Suprapubic skin (tissue), 4 donors: Measurements from ENCODE around the gene SLCO4A1. TPM values are rescaled to one million over a fixed set of nuclear protein-coding genes. Genes with fewer than 3 reads are reported as not detected.

Experiments used
- DNase-seq, 2 donors: peaks; one replicate each; pipeline ENCODE4 v3.0.0-alpha.2; 2019; ENCODE audit warnings: low spot score in 2 of 2
- H3K27ac ChIP-seq: fragments of 200-600 bp; sonication (generic); one replicate; pipeline ENCODE4 v1.5.1; 2019
- H3K27me3 ChIP-seq: fragments of 200-600 bp; sonication (generic); one replicate; pipeline ENCODE4 v1.5.1; 2019
- H3K36me3 ChIP-seq: fragments of 200-600 bp; sonication (generic); one replicate; pipeline ENCODE4 v1.5.1; 2019
- H3K4me1 ChIP-seq: fragments of 200-600 bp; sonication (generic); one replicate; pipeline ENCODE4 v1.5.1; 2019
- H3K4me3 ChIP-seq: fragments of 200-600 bp; sonication (generic); one replicate; pipeline ENCODE4 v1.5.1; 2019; ENCODE audit warnings: mild to moderate bottlenecking
- H3K9me3 ChIP-seq: fragments of 200-600 bp; sonication (generic); one replicate; pipeline ENCODE4 v1.5.1; 2019
- EP300 ChIP-seq: sonication (generic); formaldehyde crosslinking; IDR thresholded peaks from one replicate; pipeline ENCODE4 v1.6.1; 2017; ENCODE audit warnings: antibody characterized with exemption
- POLR2A ChIP-seq, 2 donors: fragments of 450-650 bp; IDR thresholded peaks; one replicate each; pipeline ENCODE4 v1.6.1; 2017; ENCODE audit warnings: antibody characterized with exemption in 2 of 2, mild to moderate bottlenecking in 2 of 2, moderate library complexity in 2 of 2
- POLR2AphosphoS5 ChIP-seq, 3 donors: sonication (generic); formaldehyde crosslinking; IDR thresholded peaks; one replicate each; pipeline ENCODE4 v1.6.1; 2017; ENCODE audit warnings: antibody characterized with exemption in 3 of 3
- WGBS: methylation state at CpG from one replicate; pipeline ENCODE4 v1.1.5; 2018; 5-methylcytosine and 5-hydroxymethylcytosine counted together
- total RNA-seq, 4 donors: library from RNA; depleted of rRNA; stranded (reverse); fragments of >200 nt; gene quantifications; one replicate each; pipeline ENCODE4 v1.1.0, GENCODE V29; 2016
- TF ChIP-seq, protein P1 (sequence below), 2 donors: fragments of 200-600 bp in 1 of 2; fragments of 450-650 bp in 1 of 2; sonication (generic) in 1 of 2; IDR thresholded peaks; one replicate each; pipeline ENCODE4 v1.5.1; 2016 to 2019; ENCODE audit warnings: antibody characterized with exemption in 2 of 2, mild to moderate bottlenecking in 1 of 2, moderate library complexity in 1 of 2

The SLCO4A1 gene
- total RNA-seq, 4 donors from 2014 or later = 50.2 to 59.1 (median 52.7) TPM

GRCh38 chr20:62639765-62640164 is 2.5 kb upstream of the SLCO4A1 start:
- Histone ChIP-seq H3K27ac (no peak overlapping the region), H3K4me1 (peaks cover 31% of the 10 kb centered on the region), H3K9me3 (no peaks in the 10 kb centered on the region), H3K36me3 (no peaks in the 10 kb centered on the region), H3K4me3 (no peak overlapping the region), H3K27me3 (peaks cover 82% of the 10 kb centered on the region)
- TF ChIP-seq, protein P1, sequence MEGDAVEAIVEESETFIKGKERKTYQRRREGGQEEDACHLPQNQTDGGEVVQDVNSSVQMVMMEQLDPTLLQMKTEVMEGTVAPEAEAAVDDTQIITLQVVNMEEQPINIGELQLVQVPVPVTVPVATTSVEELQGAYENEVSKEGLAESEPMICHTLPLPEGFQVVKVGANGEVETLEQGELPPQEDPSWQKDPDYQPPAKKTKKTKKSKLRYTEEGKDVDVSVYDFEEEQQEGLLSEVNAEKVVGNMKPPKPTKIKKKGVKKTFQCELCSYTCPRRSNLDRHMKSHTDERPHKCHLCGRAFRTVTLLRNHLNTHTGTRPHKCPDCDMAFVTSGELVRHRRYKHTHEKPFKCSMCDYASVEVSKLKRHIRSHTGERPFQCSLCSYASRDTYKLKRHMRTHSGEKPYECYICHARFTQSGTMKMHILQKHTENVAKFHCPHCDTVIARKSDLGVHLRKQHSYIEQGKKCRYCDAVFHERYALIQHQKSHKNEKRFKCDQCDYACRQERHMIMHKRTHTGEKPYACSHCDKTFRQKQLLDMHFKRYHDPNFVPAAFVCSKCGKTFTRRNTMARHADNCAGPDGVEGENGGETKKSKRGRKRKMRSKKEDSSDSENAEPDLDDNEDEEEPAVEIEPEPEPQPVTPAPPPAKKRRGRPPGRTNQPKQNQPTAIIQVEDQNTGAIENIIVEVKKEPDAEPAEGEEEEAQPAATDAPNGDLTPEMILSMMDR (IDR thresholded peaks at IDR 0.05) = no peak
- TF ChIP-seq POLR2AphosphoS5 (IDR thresholded peaks at IDR 0.05) (no peak), EP300 (no peak), POLR2A (IDR thresholded peaks at IDR 0.05) (no peak)
- no peak for DNase-seq
- WGBS = 93% methylated on average over 9 of the region's 9 CpGs

GRCh38 chr20:62640870-62641269 is 1.4 kb upstream of the SLCO4A1 start:
- Histone ChIP-seq H3K27ac (no peak overlapping the region), H3K36me3 (no peaks in the 10 kb centered on the region), H3K27me3 (peaks cover 73% of the 10 kb centered on the region), H3K9me3 (no peaks in the 10 kb centered on the region), H3K4me3 (no peak overlapping the region), H3K4me1 (peaks cover 42% of the 10 kb centered on the region)
- no peak for TF ChIP-seq POLR2AphosphoS5 (IDR thresholded peaks at IDR 0.05)
- DNase-seq = no peak
- 92% methylated on average over 9 of the region's 9 CpGs for WGBS

DNA sequence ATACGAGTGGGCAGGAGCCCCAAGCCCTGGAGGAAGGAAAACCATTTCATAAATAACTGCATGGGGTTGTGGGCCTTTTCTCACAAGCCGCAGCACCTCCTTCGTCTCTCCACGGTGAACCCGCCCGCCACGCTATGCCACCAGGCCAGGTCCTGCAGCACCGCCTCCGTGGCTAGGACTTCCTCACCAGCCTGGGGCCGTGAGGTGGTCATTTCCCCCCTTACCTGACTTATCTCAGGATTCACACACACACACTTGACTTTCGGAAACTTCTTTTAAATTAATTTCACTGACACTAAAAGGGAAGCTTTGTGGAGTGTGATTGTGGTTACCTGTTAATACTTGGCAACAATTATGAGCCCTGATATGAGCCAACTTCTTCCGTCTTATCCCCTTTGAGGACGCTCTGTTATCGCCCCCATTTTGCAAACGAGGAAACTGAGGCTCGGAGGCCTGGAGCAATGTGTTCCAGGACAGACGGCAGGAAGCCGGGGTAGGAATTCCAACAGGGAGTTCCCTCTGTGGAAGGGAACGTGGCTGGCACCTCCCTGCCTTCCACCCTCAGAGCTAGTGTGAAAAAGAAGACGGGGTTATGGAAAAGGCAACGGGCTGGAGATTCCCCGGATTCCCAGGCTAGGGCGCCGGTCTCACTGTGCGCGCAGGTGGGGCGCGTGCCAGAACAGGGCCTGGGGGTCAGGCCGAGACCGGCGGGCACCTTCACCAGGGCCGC is 817 bp upstream of the SLCO4A1 start:
- no peaks in the 10 kb centered on the region for H3K9me3 ChIP-seq
- WGBS = 27% methylated on average over 31 of the region's 32 CpGs
- peaks cover 48% of the 10 kb centered on the region for H3K4me1 ChIP-seq
- H3K27me3 ChIP-seq = peaks cover 67% of the 10 kb centered on the region
- no peaks in the 10 kb centered on the region for H3K36me3 ChIP-seq
- TF ChIP-seq, protein P1 (IDR thresholded peaks at IDR 0.05) = no peak
- no peak for TF ChIP-seq POLR2AphosphoS5 (IDR thresholded peaks at IDR 0.05)
- TF ChIP-seq EP300 = no peak
- TF ChIP-seq POLR2A (IDR thresholded peaks at IDR 0.05) = no peak
- DNase-seq = no peak
- peak overlapping the region; percentile 55 for H3K27ac ChIP-seq
- H3K4me3 ChIP-seq = peak overlapping the region; percentile 71

DNA sequence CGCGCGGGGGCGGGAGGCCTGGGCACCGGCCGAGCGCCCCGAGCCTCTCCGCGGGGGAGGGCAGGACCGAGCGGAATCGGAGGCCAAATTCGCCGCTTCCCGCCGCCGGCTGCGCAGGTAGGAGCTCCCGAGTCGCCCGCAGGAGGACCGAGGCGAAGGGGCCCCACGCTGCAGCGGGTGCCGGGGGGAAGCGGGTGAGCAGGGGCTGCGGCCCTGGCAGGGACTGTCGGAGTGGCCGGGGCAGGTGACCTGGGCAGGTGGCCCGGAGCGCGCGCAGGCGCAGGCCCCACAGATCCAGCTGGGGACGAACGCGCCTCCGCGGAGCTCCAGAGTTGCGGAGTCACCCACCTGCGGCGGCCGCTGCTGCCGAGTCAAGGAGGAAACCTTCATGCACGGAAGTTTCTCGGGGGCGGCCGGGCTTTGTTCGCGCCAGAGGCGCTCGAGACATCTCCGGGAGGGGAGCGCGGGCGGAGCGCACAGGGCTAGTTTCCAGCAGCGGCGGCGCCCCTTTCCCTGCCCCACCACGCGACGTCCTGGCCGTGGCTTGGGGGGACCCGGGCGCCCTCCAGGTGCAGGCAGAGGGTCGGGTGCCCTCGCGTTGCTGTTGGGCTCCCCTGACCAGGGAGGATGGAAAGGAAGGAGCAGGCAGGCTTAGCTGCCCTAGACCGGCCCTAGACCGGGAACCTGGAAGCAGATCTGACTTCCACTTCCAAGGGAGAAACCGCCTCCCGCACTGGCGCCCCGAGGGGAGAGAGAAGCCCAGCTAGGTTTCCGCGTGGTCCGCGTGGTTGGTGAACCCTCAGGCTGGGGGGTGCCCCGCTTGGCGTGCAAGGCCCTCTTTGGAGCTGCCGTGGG is 590 bp downstream of the SLCO4A1 start:
- Histone ChIP-seq H3K27ac (peak overlapping the region; percentile 55), H3K4me3 (peak overlapping the region; percentile 71), H3K36me3 (no peaks in the 10 kb centered on the region), H3K27me3 (peaks cover 54% of the 10 kb centered on the region), H3K9me3 (no peaks in the 10 kb centered on the region), H3K4me1 (peaks cover 63% of the 10 kb centered on the region)
- DNase-seq = no peak
- 0% methylated on average over 8 of the region's 84 CpGs for WGBS
- TF ChIP-seq EP300 = no peak
- no peak for TF ChIP-seq POLR2AphosphoS5 (IDR thresholded peaks at IDR 0.05)
- TF ChIP-seq, protein P1 (IDR thresholded peaks at IDR 0.05) = no peak
- TF ChIP-seq POLR2A (IDR thresholded peaks at IDR 0.05) = no peak

- no peak for DNase-seq
- no peaks in the 10 kb centered on the region for H3K9me3 ChIP-seq
- H3K27ac ChIP-seq = peak overlapping the region; percentile 55
- WGBS = 35% methylated on average over 6 of the region's 14 CpGs
- peaks cover 69% of the 10 kb centered on the region for H3K4me1 ChIP-seq
- TF ChIP-seq EP300 = no peak
- H3K36me3 ChIP-seq = no peaks in the 10 kb centered on the region
- peak overlapping the region; percentile 71 for H3K4me3 ChIP-seq
- H3K27me3 ChIP-seq = peaks cover 48% of the 10 kb centered on the region
These were observed 1.3 kb downstream of the SLCO4A1 start for GRCh38 chr20:62643521-62644043.
